ENCODE measurements around the gene HCAR3. TPM values are rescaled to one million over a fixed set of nuclear protein-coding genes. Genes with fewer than 3 reads are reported as not detected.

The HCAR3 gene
- total and polyA plus RNA-seq, 2 of the 8 experiments (the other 6 are each of a cell fraction or from before 2014, with no cell fraction given), result not detected

GRCh38 chr12:122757568-122757967, 41.0 kb upstream of the HCAR3 start (continued):
- TF ChIP-seq CHD7 (IDR thresholded peaks at IDR 0.05; ENCODE audit: insufficient replicate concordance, low read length) (no peak), ZNF274 (IDR thresholded peaks at IDR 0.05; ENCODE audit: borderline replicate concordance, extremely low read depth, low read length) (no peak), CHD1 (IDR thresholded peaks at IDR 0.05; ENCODE audit: low read depth, low read length) (no peak), TBP (IDR thresholded peaks at IDR 0.05; ENCODE audit: low read depth, low read length) (no peak), GABPA (IDR thresholded peaks at IDR 0.05; ENCODE audit: borderline replicate concordance, insufficient read depth, low read length) (no peak), TAF7 (optimal IDR thresholded peaks at IDR 0.05; ENCODE audit: borderline replicate concordance, low read depth, low read length) (no peak), TEAD4 (IDR thresholded peaks at IDR 0.05; ENCODE audit: low read depth, low read length) (no peak)

All from H1 (cell line).